GM06990 (cell line): Measurements from ENCODE around the gene RALGPS1.

Experiments used
- DNase-seq: peaks from one replicate; pipeline ENCODE4 v3.0.0-alpha.2; 2011; ENCODE audit not compliant: insufficient read length; ENCODE audit errors: extremely low read depth
- H3K27me3 ChIP-seq: replicated peaks from 2 replicates; pipeline ENCODE4 v1.6.0; 2011; ENCODE audit warnings: low read length; ENCODE audit not compliant: control insufficient read depth, insufficient read depth
- H3K36me3 ChIP-seq: 2 replicates; pipeline ENCODE4 v1.5.1; 2011; ENCODE audit warnings: low read length; ENCODE audit not compliant: control insufficient read depth, insufficient read depth
- H3K4me3 ChIP-seq: replicated peaks from 2 replicates; pipeline ENCODE4 v1.5.1; 2011; ENCODE audit warnings: low read depth, mild to moderate bottlenecking, control low read depth, low read length
- TF ChIP-seq, protein P1 (sequence below): IDR thresholded peaks from 2 replicates; pipeline ENCODE4 v1.5.1; 2011; ENCODE audit warnings: low read length, control low read depth, mild to moderate bottlenecking, inconsistent platforms; ENCODE audit not compliant: insufficient read depth, poor library complexity, severe bottlenecking

Gene RALGPS1

DNA sequence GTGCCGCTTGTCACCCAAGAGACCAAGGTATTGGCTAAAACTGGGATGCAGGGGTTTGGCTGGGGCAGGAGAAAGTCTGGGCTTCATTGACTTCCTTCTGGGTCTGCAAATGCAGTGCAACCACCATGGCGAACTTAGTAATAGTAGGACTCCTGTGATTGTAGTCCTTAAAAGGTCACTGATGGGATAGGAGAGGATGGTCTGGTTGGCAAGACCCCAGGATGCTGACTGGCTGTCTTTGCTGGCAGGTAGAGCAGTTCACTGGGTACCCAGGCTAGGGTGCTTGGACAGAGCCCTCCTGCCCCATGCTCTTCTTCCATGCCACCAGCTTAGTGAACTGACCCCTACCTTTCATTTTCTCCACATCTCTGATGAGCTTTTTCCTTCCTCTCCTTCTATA is 170.6 kb downstream of the RALGPS1 start:
- Histone ChIP-seq H3K4me3 (no peak overlapping the region), H3K27me3 (no peaks in the 10 kb centered on the region), H3K36me3 (no peaks in the 10 kb centered on the region)
- TF ChIP-seq, protein P1, sequence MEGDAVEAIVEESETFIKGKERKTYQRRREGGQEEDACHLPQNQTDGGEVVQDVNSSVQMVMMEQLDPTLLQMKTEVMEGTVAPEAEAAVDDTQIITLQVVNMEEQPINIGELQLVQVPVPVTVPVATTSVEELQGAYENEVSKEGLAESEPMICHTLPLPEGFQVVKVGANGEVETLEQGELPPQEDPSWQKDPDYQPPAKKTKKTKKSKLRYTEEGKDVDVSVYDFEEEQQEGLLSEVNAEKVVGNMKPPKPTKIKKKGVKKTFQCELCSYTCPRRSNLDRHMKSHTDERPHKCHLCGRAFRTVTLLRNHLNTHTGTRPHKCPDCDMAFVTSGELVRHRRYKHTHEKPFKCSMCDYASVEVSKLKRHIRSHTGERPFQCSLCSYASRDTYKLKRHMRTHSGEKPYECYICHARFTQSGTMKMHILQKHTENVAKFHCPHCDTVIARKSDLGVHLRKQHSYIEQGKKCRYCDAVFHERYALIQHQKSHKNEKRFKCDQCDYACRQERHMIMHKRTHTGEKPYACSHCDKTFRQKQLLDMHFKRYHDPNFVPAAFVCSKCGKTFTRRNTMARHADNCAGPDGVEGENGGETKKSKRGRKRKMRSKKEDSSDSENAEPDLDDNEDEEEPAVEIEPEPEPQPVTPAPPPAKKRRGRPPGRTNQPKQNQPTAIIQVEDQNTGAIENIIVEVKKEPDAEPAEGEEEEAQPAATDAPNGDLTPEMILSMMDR, result no peak
- no peak for DNase-seq

DNA sequence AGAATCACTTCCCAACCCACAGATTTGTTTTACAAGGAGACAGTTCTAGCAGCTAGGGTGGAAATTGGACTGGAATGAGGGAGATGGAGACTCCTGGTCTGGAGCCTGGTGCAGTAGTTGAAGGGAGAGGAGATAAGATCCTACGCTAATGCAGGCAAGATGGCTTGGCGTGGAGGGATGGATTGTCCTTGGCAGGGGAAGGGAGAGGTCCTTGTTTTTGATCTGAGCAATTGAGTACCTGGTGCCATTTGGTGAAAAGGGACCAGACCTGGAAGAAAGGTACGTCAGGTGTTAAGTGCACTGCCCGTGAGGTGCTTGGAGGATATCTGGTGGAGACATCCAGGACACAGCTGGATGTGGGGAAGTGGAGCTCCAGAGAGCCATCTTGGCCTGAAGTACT is 172.2 kb downstream of the RALGPS1 start:
- Histone ChIP-seq H3K4me3 (no peak overlapping the region), H3K27me3 (no peaks in the 10 kb centered on the region), H3K36me3 (no peaks in the 10 kb centered on the region)
- no peak for DNase-seq
- TF ChIP-seq, protein P1, result no peak

DNA sequence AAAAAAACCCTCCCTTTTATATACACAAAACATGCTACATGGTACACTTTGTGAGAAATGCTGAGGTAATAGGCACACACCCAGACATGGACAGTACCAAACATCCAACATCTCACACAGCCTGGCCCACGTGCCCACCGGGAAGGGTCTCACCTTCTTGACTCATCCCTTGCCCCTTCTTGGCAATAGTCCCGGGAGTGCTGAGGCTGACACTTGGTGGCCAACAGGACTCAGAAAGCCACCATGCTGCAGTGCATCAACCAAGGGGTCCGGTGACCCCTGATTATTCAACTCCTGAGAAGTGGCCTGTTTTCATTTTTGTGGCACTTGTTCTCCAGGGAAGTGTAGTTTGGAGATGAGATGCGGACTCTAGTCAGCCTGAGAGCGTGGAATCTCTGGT is 172.8 kb downstream of the RALGPS1 start:
- no peak overlapping the region for H3K4me3 ChIP-seq
- H3K36me3 ChIP-seq, result no peaks in the 10 kb centered on the region
- TF ChIP-seq, protein P1, result no peak
- no peaks in the 10 kb centered on the region for H3K27me3 ChIP-seq
- DNase-seq, result no peak

DNA sequence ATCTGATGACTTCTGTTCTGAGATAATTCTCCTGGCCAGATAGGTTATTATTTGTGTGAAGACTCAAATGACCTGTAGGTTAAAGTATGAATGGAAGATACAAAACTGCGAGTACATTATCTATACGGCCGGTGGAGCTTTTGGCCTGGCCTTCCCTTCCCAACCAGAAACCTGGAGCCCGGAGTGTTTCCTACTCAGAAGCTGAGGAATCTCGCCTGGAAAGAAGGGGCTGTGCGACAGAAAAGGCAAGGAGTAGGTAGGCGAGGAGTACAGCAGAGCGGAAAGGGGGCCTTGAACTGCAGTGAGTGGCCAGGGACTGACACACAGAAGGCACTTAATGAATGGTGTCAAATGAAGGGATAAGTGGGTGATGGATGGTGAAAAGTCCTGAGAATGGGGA is 173.3 kb downstream of the RALGPS1 start:
- DNase-seq, result no peak
- Histone ChIP-seq H3K4me3 (no peak overlapping the region), H3K27me3 (no peaks in the 10 kb centered on the region), H3K36me3 (no peaks in the 10 kb centered on the region)
- TF ChIP-seq, protein P1, result no peak

DNA sequence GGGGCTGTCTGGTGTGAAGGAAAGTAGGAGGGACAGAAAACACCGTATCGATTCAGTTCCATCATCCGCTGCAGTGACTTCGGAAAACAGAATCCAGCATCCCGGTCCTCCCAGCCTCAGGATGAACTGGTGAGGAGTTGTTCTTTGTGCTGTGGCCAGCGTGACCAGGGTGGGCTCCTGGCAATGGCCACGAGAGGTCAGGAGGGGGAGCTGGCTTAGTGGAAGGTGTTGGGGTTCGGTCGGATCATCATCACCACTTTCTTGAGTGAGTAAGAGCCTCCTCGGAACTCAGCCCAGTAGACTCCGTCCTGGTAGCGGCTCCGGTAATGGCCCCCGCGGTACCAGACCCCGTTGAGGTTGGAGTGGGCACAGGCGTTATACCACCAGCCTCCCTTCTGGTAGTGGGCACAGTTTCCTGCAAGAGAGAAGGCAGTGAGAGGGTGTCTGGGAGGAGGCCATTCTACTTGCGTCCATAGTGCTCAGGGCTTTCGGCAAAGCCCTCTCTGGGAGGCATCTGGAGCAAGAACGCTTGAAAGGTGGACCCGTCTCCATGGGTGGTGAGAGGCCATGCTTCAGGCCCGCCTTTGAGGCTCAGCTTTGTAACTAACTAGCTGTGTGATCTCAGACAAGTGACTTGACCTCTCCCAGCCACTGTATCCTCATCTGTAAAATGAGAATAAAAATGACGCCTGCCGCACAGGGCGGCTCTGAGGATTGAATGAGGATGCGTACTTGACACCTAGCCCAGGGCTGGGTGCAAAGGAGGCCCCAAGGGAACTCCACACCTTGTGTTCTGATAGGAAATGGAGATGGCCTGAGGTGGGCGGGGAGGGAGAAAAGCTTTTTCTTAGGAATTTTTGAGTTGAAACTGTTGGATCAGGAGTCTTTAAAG is 174.4 kb downstream of the RALGPS1 start:
- Histone ChIP-seq H3K4me3 (no peak overlapping the region), H3K36me3 (no peaks in the 10 kb centered on the region), H3K27me3 (no peaks in the 10 kb centered on the region)
- TF ChIP-seq, protein P1, result no peak
- no peak for DNase-seq

DNA sequence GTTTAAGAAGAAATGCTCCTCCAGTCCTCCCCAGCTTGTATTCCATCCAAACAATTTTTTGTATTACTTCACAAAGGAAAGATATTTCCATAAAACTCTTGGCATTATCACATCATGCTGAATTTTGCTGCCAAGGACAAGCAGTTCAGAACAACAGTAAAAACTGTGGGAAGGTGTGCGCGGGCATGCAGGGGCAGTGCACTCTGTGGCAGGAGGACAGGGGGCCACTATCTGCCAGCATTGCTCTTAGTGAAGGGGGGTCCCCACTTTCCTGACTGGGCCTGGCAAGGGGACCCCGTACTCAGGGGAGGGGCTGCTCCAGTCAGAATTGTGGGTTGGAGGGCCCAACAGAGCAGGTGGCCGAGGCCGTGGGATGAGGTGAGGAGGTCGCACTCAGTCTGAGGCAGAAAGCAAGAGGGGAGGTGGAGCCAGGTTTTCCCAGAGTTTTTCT is 175.1 kb downstream of the RALGPS1 start:
- Histone ChIP-seq H3K36me3 (no peaks in the 10 kb centered on the region), H3K4me3 (no peak overlapping the region), H3K27me3 (no peaks in the 10 kb centered on the region)
- no peak for DNase-seq
- TF ChIP-seq, protein P1, result no peak
